CD8-positive, alpha-beta memory T cell (primary cell): ENCODE results near the gene SLC12A3. TPM values are rescaled to one million over a fixed set of nuclear protein-coding genes. Genes with fewer than 3 reads are reported as not detected.
"Not testable (repeated sequence)": the region's sequence is repeated elsewhere in the genome, so short reads cannot be mapped to it uniquely, and the experiment has no call there.

Source experiments
- CTCF ChIA-PET: fragments of 350-600 bp; sonication (Branson Sonifier 250); formaldehyde crosslinking; loops from one replicate; lab custom pipeline; 2021; ENCODE audit warnings: antibody characterized with exemption; lab: Charles Lee
- POLR2A ChIA-PET: fragments of 350-600 bp; sonication (Branson Sonifier 250); formaldehyde crosslinking; loops from one replicate; lab custom pipeline; 2021; ENCODE audit warnings: antibody characterized with exemption; lab: Charles Lee
- DNase-seq, 5 donors: peaks; one replicate each; pipeline versions ENCODE4 v3.0.0 to v3.0.0-alpha.2; 2020 to 2022; ENCODE audit warnings: mixed read lengths in 1 of 5
- H3K27ac ChIP-seq: one replicate; pipeline ENCODE4 v1.7.0; 2013; ENCODE audit warnings: low read depth, mild to moderate bottlenecking, low read length, moderate library complexity
- H3K27me3 ChIP-seq: 2 replicates; pipeline ENCODE4 v1.7.0; 2013; ENCODE audit warnings: low read length, mild to moderate bottlenecking; ENCODE audit not compliant: insufficient read depth, poor library complexity, severe bottlenecking
- H3K36me3 ChIP-seq: 2 replicates; pipeline ENCODE4 v1.7.0; 2013; ENCODE audit warnings: mild to moderate bottlenecking, low read length, moderate library complexity; ENCODE audit not compliant: insufficient read depth
- H3K4me1 ChIP-seq: 2 replicates; pipeline ENCODE4 v1.7.0; 2013; ENCODE audit warnings: mild to moderate bottlenecking, low read length, moderate library complexity; ENCODE audit not compliant: insufficient read depth
- H3K4me3 ChIP-seq: 2 replicates; pipeline ENCODE4 v1.7.0; 2013; ENCODE audit warnings: mild to moderate bottlenecking, low read length
- H3K9me3 ChIP-seq: 2 replicates; pipeline ENCODE4 v1.7.0; 2013; ENCODE audit warnings: mild to moderate bottlenecking, low read length
- H3K27ac Mint-ChIP-seq, 8 donors: one replicate each; pipeline ENCODE4 v1.8.0; 2020 to 2021; ENCODE audit warnings: mixed read lengths in 8 of 8, mild to moderate bottlenecking in 6 of 8, inconsistent platforms in 3 of 8, moderate library complexity in 3 of 8
- H3K27me3 Mint-ChIP-seq, 2 donors: one replicate each; pipeline ENCODE4 v1.8.0; 2020 to 2021; ENCODE audit warnings: mixed read lengths in 2 of 2, mild to moderate bottlenecking in 1 of 2, moderate library complexity in 1 of 2
- H3K36me3 Mint-ChIP-seq, 3 donors: one replicate each; pipeline ENCODE4 v1.8.0; 2020 to 2021; ENCODE audit warnings: mixed read lengths in 3 of 3, inconsistent platforms in 1 of 3, mild to moderate bottlenecking in 1 of 3
- H3K4me1 Mint-ChIP-seq, 3 donors: one replicate each; pipeline ENCODE4 v1.8.0; 2020 to 2021; ENCODE audit warnings: mixed read lengths in 3 of 3, inconsistent platforms in 1 of 3, mild to moderate bottlenecking in 1 of 3
- H3K4me3 Mint-ChIP-seq, 7 donors: one replicate each; pipeline ENCODE4 v1.8.0; 2020 to 2021; ENCODE audit warnings: mixed read lengths in 7 of 7, mild to moderate bottlenecking in 6 of 7, moderate library complexity in 4 of 7, inconsistent platforms in 2 of 7
- H3K9me3 Mint-ChIP-seq, 5 donors: one replicate each; pipeline ENCODE4 v1.8.0; 2020 to 2022; ENCODE audit warnings: mixed read lengths in 5 of 5, mild to moderate bottlenecking in 3 of 5, moderate library complexity in 2 of 5, inconsistent platforms in 1 of 5
- polyA plus RNA-seq: library from polyadenylated mRNA; unstranded; fragments of 300-500 nt; fragmentation: Illumina TruSeq; gene quantifications from one replicate; pipeline ENCODE4 v1.2.3, GENCODE V29; 2021
- total RNA-seq, 2 experiments: library from RNA; stranded (reverse); gene quantifications; one replicate each; pipeline ENCODE4 v1.2.3, GENCODE V29; 2021

SLC12A3 gene
- total and polyA plus RNA-seq, 3 experiments from 2014 or later = not detected

- H3K9me3 Mint-ChIP-seq = no peaks in the 10 kb centered on the region
- H3K4me1 ChIP-seq = peaks cover 14% of the 10 kb centered on the region
- ChIA-PET CTCF (interaction anchor here (0.6 to 4.5 kb wide), 18 partner anchors 7 to 306 kb away, joined by 3 to 27 read pairs (median 4); partner anchors contain the start of gene HERPUD1), POLR2A (interaction anchor here (0.6 kb wide), 1 partner anchor 64 kb away, joined by 3 read pairs; no protein-coding TSS in a partner anchor)
- peak overlapping the region in 2 of 8 donors; percentile 1 to 13 for H3K27ac Mint-ChIP-seq
- no peak overlapping the region for H3K27ac ChIP-seq
- DNase-seq = peak in 3 of 5 donors; percentile 26 to 55 (median 43)
- H3K4me3 ChIP-seq = no peak overlapping the region
- no peak overlapping the region for H3K4me3 Mint-ChIP-seq
- H3K36me3 Mint-ChIP-seq = no peaks in the 10 kb centered on the region
- no peaks in the 10 kb centered on the region for H3K9me3 ChIP-seq
- no peaks in the 10 kb centered on the region for H3K27me3 Mint-ChIP-seq
- peaks cover 20 to 28% (median 20%) of the 10 kb centered on the region in 3 donors for H3K4me1 Mint-ChIP-seq
- H3K36me3 ChIP-seq = no peaks in the 10 kb centered on the region
- no peaks in the 10 kb centered on the region for H3K27me3 ChIP-seq
These were observed 2.2 kb downstream of the SLC12A3 start for GRCh38 chr16:56866955-56867830.

DNA sequence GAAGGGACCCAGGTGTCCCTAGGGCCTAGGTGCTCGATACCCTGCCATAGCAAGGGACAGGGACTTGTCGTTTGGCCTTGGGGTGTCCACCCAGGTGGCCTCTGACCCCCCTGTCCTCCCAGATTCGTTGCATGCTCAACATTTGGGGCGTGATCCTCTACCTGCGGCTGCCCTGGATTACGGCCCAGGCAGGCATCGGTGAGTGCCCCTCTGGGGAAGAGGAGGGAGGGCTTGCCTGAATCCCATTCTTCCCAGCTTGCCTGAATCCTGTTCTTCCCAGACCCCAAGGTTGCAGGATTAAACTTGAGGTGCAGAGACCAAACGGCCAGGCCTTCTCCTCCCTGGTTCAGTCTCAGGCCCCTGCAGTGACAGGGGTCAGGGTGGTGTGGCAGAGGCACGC is 3.2 kb downstream of the SLC12A3 start:
- H3K4me3 ChIP-seq = no peak overlapping the region
- H3K4me1 Mint-ChIP-seq = peaks cover 10 to 18% (median 11%) of the 10 kb centered on the region in 3 donors
- CTCF ChIA-PET = interaction anchor here (0.7 to 4.5 kb wide), 16 partner anchors 8 to 292 kb away, joined by 3 to 27 read pairs (median 4); partner anchors contain the start of genes CETP and HERPUD1
- no peaks in the 10 kb centered on the region for H3K9me3 Mint-ChIP-seq
- DNase-seq = no peak
- no peaks in the 10 kb centered on the region for H3K27me3 ChIP-seq
- H3K4me1 ChIP-seq = peaks cover 4% of the 10 kb centered on the region
- H3K27me3 Mint-ChIP-seq = no peaks in the 10 kb centered on the region
- no peaks in the 10 kb centered on the region for H3K9me3 ChIP-seq
- POLR2A ChIA-PET = interaction anchor here (0.6 kb wide), 1 partner anchor 69 kb away, joined by 3 read pairs; no protein-coding TSS in a partner anchor
- no peak overlapping the region for H3K4me3 Mint-ChIP-seq
- H3K27ac Mint-ChIP-seq = no peak overlapping the region
- H3K27ac ChIP-seq = no peak overlapping the region
- no peaks in the 10 kb centered on the region for H3K36me3 Mint-ChIP-seq
- H3K36me3 ChIP-seq = no peaks in the 10 kb centered on the region

DNA sequence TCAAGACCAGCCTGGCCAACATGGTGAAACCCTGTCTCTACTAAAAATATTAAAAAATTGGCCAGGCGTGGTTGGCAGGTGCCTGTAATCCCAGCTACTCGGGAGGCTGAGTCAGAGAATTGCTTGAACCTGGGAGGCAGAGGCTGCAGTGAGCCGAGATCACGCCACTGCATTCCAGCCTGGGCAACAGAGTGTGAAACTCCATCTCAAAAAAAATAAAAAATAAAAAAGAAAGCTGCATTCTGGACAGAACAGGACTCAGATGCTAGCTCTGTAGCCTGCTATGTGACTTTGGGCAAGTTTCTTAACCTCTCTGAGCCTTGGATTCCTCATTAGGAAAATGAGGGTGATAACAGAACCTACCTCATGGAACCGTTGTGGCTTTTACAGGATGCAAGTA is 3.8 kb downstream of the SLC12A3 start:
- H3K9me3 Mint-ChIP-seq, POLR2A ChIA-PET, DNase-seq, H3K27me3 ChIP-seq, H3K36me3 ChIP-seq, H3K4me3 ChIP-seq, H3K4me1 ChIP-seq, H3K36me3 Mint-ChIP-seq, H3K27me3 Mint-ChIP-seq, H3K9me3 ChIP-seq, H3K27ac Mint-ChIP-seq, H3K4me3 Mint-ChIP-seq, H3K27ac ChIP-seq: not testable (repeated sequence)
- CTCF ChIA-PET = interaction anchor here (0.7 to 4.5 kb wide), 17 partner anchors 9 to 292 kb away, joined by 3 to 27 read pairs (median 3); partner anchors contain the start of genes CETP, HERPUD1 and MT2A
- peaks cover 5 to 12% (median 7%) of the 10 kb centered on the region in 3 donors for H3K4me1 Mint-ChIP-seq

GRCh38 chr16:56869513-56870275 is 4.7 kb downstream of the SLC12A3 start:
- peak in 1 of 5 donors; percentile 63 for DNase-seq
- H3K27ac ChIP-seq = no peak overlapping the region
- no peaks in the 10 kb centered on the region for H3K36me3 Mint-ChIP-seq

GRCh38 chr16:56870276-56870888 is 5.4 kb downstream of the SLC12A3 start:
- H3K36me3 ChIP-seq = no peaks in the 10 kb centered on the region
- no peak for DNase-seq
- H3K27ac ChIP-seq = no peak overlapping the region
- Mint-ChIP-seq H3K36me3 (no peaks in the 10 kb centered on the region), H3K9me3 (no peaks in the 10 kb centered on the region), H3K4me3 (no peak overlapping the region), H3K27ac (peak overlapping the region in 1 of 8 donors; percentile 71), H3K4me1 (peaks cover 4 to 7% (median 5%) of the 10 kb centered on the region in 3 donors), H3K27me3 (no peaks in the 10 kb centered on the region)
- H3K27me3 ChIP-seq = no peaks in the 10 kb centered on the region
- no peaks in the 10 kb centered on the region for H3K4me1 ChIP-seq
- ChIA-PET POLR2A (no interaction called here), CTCF (interaction anchor here (1.2 to 3.8 kb wide), 4 partner anchors 11 to 294 kb away, joined by 3 to 19 read pairs (median 12); no protein-coding TSS in a partner anchor)
- H3K9me3 ChIP-seq = no peaks in the 10 kb centered on the region
- no peak overlapping the region for H3K4me3 ChIP-seq

More at GRCh38 chr16:56869513-56870275, 4.7 kb downstream of the SLC12A3 start:
- Mint-ChIP-seq H3K4me1 (peaks cover 4 to 9% (median 5%) of the 10 kb centered on the region in 3 donors), H3K27me3 (no peaks in the 10 kb centered on the region), H3K9me3 (no peaks in the 10 kb centered on the region), H3K4me3 (no peak overlapping the region), H3K27ac (peak overlapping the region in 1 of 8 donors; percentile 79)
- no peaks in the 10 kb centered on the region for H3K36me3 ChIP-seq
- CTCF ChIA-PET = interaction anchor here (0.7 to 4.5 kb wide), 13 partner anchors 10 to 293 kb away, joined by 3 to 27 read pairs (median 3); partner anchors contain the start of genes HERPUD1 and MT2A
- H3K27me3 ChIP-seq = no peaks in the 10 kb centered on the region
- H3K9me3 ChIP-seq = no peaks in the 10 kb centered on the region
- POLR2A ChIA-PET = no interaction called here
- no peak overlapping the region for H3K4me3 ChIP-seq
- H3K4me1 ChIP-seq = no peaks in the 10 kb centered on the region

- CTCF ChIA-PET = interaction anchor here (1.3 kb wide), 1 partner anchor 80 kb away, joined by 3 read pairs; no protein-coding TSS in a partner anchor
- no peak overlapping the region for H3K4me3 Mint-ChIP-seq
These were observed 6.2 kb downstream of the SLC12A3 start for GRCh38 chr16:56871172-56871593.

DNA sequence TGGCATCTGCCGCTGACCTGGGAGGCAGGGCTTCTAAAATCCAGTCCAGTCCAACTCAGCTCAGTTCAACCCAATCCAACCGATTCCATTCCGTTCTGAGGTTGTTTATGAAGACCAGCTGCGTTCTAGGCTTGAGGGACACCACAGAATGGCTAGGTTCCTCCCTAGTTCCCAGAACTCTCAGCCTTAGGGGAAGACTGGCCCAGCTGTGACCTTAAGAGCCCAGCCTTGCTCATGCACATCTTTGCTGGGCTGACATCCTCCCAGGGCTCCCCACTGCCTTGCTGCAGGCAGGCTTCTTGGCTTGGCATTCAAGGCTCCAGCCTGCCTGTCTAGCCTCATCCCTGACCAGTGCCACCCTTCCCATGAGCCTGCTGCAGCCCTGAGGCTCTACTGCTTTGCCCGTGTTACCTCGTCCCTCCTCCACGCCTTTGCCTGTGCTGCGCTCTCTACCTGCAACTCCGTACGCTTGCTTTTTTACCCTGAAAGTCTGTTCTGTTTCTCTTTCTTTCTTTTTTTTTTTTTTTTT is 7.9 kb downstream of the SLC12A3 start:
- Histone ChIP-seq H3K36me3 (no peaks in the 10 kb centered on the region), H3K9me3 (no peaks in the 10 kb centered on the region), H3K4me3 (no peak overlapping the region), H3K27ac (no peak overlapping the region), H3K4me1 (no peaks in the 10 kb centered on the region), H3K27me3 (no peaks in the 10 kb centered on the region)
- Mint-ChIP-seq H3K4me1 (no peaks in the 10 kb centered on the region), H3K36me3 (no peaks in the 10 kb centered on the region), H3K9me3 (no peaks in the 10 kb centered on the region), H3K4me3 (no peak overlapping the region), H3K27ac (no peak overlapping the region), H3K27me3 (no peaks in the 10 kb centered on the region)
- no peak for DNase-seq
- ChIA-PET CTCF (no interaction called here), POLR2A (no interaction called here)

More at GRCh38 chr16:56871172-56871593, 6.2 kb downstream of the SLC12A3 start:
- Histone ChIP-seq H3K4me1 (no peaks in the 10 kb centered on the region), H3K36me3 (no peaks in the 10 kb centered on the region), H3K9me3 (no peaks in the 10 kb centered on the region), H3K27me3 (no peaks in the 10 kb centered on the region), H3K4me3 (no peak overlapping the region), H3K27ac (no peak overlapping the region)
- H3K27me3 Mint-ChIP-seq = no peaks in the 10 kb centered on the region
- no peaks in the 10 kb centered on the region for H3K9me3 Mint-ChIP-seq
- POLR2A ChIA-PET = no interaction called here
- no peak overlapping the region for H3K27ac Mint-ChIP-seq
- peaks cover 4 to 7% (median 5%) of the 10 kb centered on the region in 3 donors for H3K4me1 Mint-ChIP-seq
- H3K36me3 Mint-ChIP-seq = no peaks in the 10 kb centered on the region
- DNase-seq = no peak
